ENCODE results near the gene CTSH. TPM values are rescaled to one million over a fixed set of nuclear protein-coding genes. Genes with fewer than 3 reads are reported as not detected.

Gene CTSH
- total and polyA plus RNA-seq, 2 of the 13 experiments (the other 11 are each of a cell fraction or from before 2014, with no cell fraction given) = 265 to 653 TPM

- no peak for TF ChIP-seq E2F1 (CRISPR knock-in tag; IDR thresholded peaks at IDR 0.05)
Observed at GRCh38 chr15:78991879-78992278, 47.0 kb upstream of the CTSH start (continued).

- no peaks in the 10 kb centered on the region for H4K20me1 ChIP-seq (ENCODE audit: insufficient read depth, low read length)
- H3K27ac ChIP-seq (ENCODE audit: extremely low read length, insufficient read depth, low read length) = no peak overlapping the region
- H2AFZ ChIP-seq (ENCODE audit: low read length) = no peak overlapping the region
- intact Hi-C loops (cut with micrococcal nuclease; ENCODE audit: unreplicated experiment) = loop anchor here (10.0 kb wide), 1 partner anchor 47 kb away; the partner anchor contains the start of gene CTSH
- CTCF ChIA-PET (ENCODE audit: low intra/inter-chr PET ratio, low total read pairs) = no interaction called here
- H3K4me3 ChIP-seq (replicated peaks in 1 of 3; ENCODE audit: insufficient read depth in 1 of 3, low read depth in 2 of 3, low read length in 3 of 3) = no peak overlapping the region
- in situ Hi-C loops (cut with HindIII; ENCODE audit: extremely low pct_ligation_motif_present, low pct_unique_long_range_greater_than_20kb) = no loop called here
- no TSS peak for BruUV-seq (replicated peaks)
- POLR2A ChIA-PET = interaction anchor here (0.9 to 1.0 kb wide), 2 partner anchors 12 to 46 kb away, joined by 3 read pairs; partner anchors contain the start of gene CTSH
- no peak for ATAC-seq
- peaks cover 96% of the 10 kb centered on the region for H3K4me1 ChIP-seq (ENCODE audit: insufficient read depth, low read length)
- no peak overlapping the region for H3K4me2 ChIP-seq (ENCODE audit: low read depth, low read length)
- TF ChIP-seq MTA1 (CRISPR knock-in tag; IDR thresholded peaks at IDR 0.05; ENCODE audit: borderline replicate concordance) (no peak), MAFK (conservative IDR thresholded peaks at IDR 0.05 in 1 of 2, IDR thresholded peaks at IDR 0.05 in 1 of 2; ENCODE audit: low read length in 2 of 2) (peak; percentile 27 to 34; a peak in 2 of 4 replicates), HMGXB3 (CRISPR knock-in tag; IDR thresholded peaks at IDR 0.05; ENCODE audit: borderline replicate concordance) (no peak), MAFF (IDR thresholded peaks at IDR 0.05; ENCODE audit: low read depth, low read length) (0 out of 2 replicates have a peak, but pooled peaks have one; percentile 3), ZNF547 (CRISPR knock-in tag; IDR thresholded peaks at IDR 0.05) (no peak)
- no peak for FAIRE-seq
- no peaks in the 10 kb centered on the region for H3K27me3 ChIP-seq (ENCODE audit: control insufficient read depth in 1 of 2, insufficient read depth in 2 of 2, low read length in 2 of 2)
- WGBS (ENCODE audit: low lambda C conversion rate) = 97% methylated on average over 10 of the region's 10 CpGs
- H3K9ac ChIP-seq (ENCODE audit: insufficient read depth, low read depth, low read length) = no peak overlapping the region
- no peaks in the 10 kb centered on the region for H3K79me2 ChIP-seq (ENCODE audit: insufficient read depth, low read length)
- no peaks in the 10 kb centered on the region for H3K36me3 ChIP-seq (replicated peaks in 1 of 2; ENCODE audit: control insufficient read depth in 1 of 2, insufficient read depth in 2 of 2, low read length in 2 of 2)
- H3K9me3 ChIP-seq (ENCODE audit: low read length) = no peaks in the 10 kb centered on the region
- DNase-seq (ENCODE audit: low spot score) = no peak
Observed at GRCh38 chr15:78991476-78991875, 46.6 kb upstream of the CTSH start.
